IPS DF 4.7 (cell line): ENCODE data around the gene HSBP1L1.

Experiments used
- DNase-seq: peaks from one replicate; pipeline ENCODE4 v3.0.0-alpha.2; 2013; ENCODE audit warnings: low spot score; ENCODE audit errors: extremely low read depth

The HSBP1L1 gene

GRCh38 chr18:79928563-79928960, 35.9 kb upstream of the HSBP1L1 start:
- no peak for DNase-seq

- no peak for DNase-seq
Observed at GRCh38 chr18:79930020-79930642, 34.3 kb upstream of the HSBP1L1 start.

GRCh38 chr18:79931475-79931874, 33.0 kb upstream of the HSBP1L1 start:
- DNase-seq = no peak

- no peak for DNase-seq
Observed at GRCh38 chr18:79932907-79933306, 31.5 kb upstream of the HSBP1L1 start.

- DNase-seq = no peak
Observed at GRCh38 chr18:79933765-79934164, 30.7 kb upstream of the HSBP1L1 start.

- no peak for DNase-seq
Observed at GRCh38 chr18:79934311-79935097, 29.9 kb upstream of the HSBP1L1 start.

- no peak for DNase-seq
Observed at GRCh38 chr18:79935098-79935480, 29.4 kb upstream of the HSBP1L1 start.

GRCh38 chr18:79935499-79935898, 28.9 kb upstream of the HSBP1L1 start:
- no peak for DNase-seq

- no peak for DNase-seq
Observed at GRCh38 chr18:79935925-79936324, 28.5 kb upstream of the HSBP1L1 start.

GRCh38 chr18:79936641-79937040, 27.8 kb upstream of the HSBP1L1 start:
- DNase-seq = no peak

GRCh38 chr18:79937103-79937860, 27.2 kb upstream of the HSBP1L1 start:
- no peak for DNase-seq

GRCh38 chr18:79938196-79938595, 26.2 kb upstream of the HSBP1L1 start:
- no peak for DNase-seq

GRCh38 chr18:79939096-79939495, 25.3 kb upstream of the HSBP1L1 start:
- DNase-seq = no peak

- no peak for DNase-seq
Observed at GRCh38 chr18:79940126-79940813, 24.2 kb upstream of the HSBP1L1 start.

- no peak for DNase-seq
Observed at GRCh38 chr18:79940814-79941472, 23.5 kb upstream of the HSBP1L1 start.

- no peak for DNase-seq
Observed at GRCh38 chr18:79941473-79942119, 22.8 kb upstream of the HSBP1L1 start.

GRCh38 chr18:79942211-79942610, 22.2 kb upstream of the HSBP1L1 start:
- DNase-seq = no peak

GRCh38 chr18:79942786-79943607, 21.4 kb upstream of the HSBP1L1 start:
- DNase-seq = no peak

GRCh38 chr18:79943608-79944125, 20.8 kb upstream of the HSBP1L1 start:
- DNase-seq = no peak
